HG03196 (cell line): ENCODE measurements around the gene RMND5B.
"Not testable (repeated sequence)": the region's sequence is repeated elsewhere in the genome, so short reads cannot be mapped to it uniquely, and the experiment has no call there.

Source experiments
- ATAC-seq: cut with Tn5 transposase; IDR thresholded peaks from one replicate; pipeline ENCODE4 v1.9.1; 2021; ENCODE audit not compliant: unreplicated experiment

RMND5B gene

GRCh38 chr5:178165581-178165980 is 34.8 kb downstream of the RMND5B start:
- ATAC-seq: no peak

GRCh38 chr5:178170455-178170854 is 39.6 kb downstream of the RMND5B start:
- ATAC-seq: no peak

- ATAC-seq: no peak
These were observed 43.6 kb downstream of the RMND5B start for GRCh38 chr5:178174456-178174855.

- no peak for ATAC-seq
These were observed 46.0 kb downstream of the RMND5B start for GRCh38 chr5:178176791-178177190.

GRCh38 chr5:178177569-178177968 is 46.8 kb downstream of the RMND5B start:
- ATAC-seq: no peak

- no peak for ATAC-seq
These were observed 49.5 kb downstream of the RMND5B start for GRCh38 chr5:178180141-178180863.

GRCh38 chr5:178182158-178182876 is 51.5 kb downstream of the RMND5B start:
- no peak for ATAC-seq

- no peak for ATAC-seq
These were observed 55.6 kb downstream of the RMND5B start for GRCh38 chr5:178186427-178186826.

GRCh38 chr5:178187014-178187413 is 56.2 kb downstream of the RMND5B start, which contains the start of gene GMCL2:
TSS of gene GMCL2 (minus strand) at chr5:178187371. CDS start at chr5:178187299, 72 bp downstream.
- ATAC-seq: no peak

- no peak for ATAC-seq
These were observed 58.6 kb downstream of the RMND5B start for GRCh38 chr5:178189433-178189832.

GRCh38 chr5:178191661-178192060 is 60.8 kb downstream of the RMND5B start:
- no peak for ATAC-seq

GRCh38 chr5:178192244-178192643 is 61.4 kb downstream of the RMND5B start:
- ATAC-seq: no peak

- ATAC-seq: no peak
These were observed 62.0 kb downstream of the RMND5B start for GRCh38 chr5:178192787-178193186.

- ATAC-seq: no peak
These were observed 62.5 kb downstream of the RMND5B start for GRCh38 chr5:178193251-178193809.

GRCh38 chr5:178194026-178194425 is 63.2 kb downstream of the RMND5B start:
- ATAC-seq: no peak

GRCh38 chr5:178196281-178196812 is 65.5 kb downstream of the RMND5B start:
- no peak for ATAC-seq

GRCh38 chr5:178196986-178197385 is 66.2 kb downstream of the RMND5B start:
- no peak for ATAC-seq

GRCh38 chr5:178198151-178198550 is 67.3 kb downstream of the RMND5B start:
- ATAC-seq: not testable (repeated sequence)

GRCh38 chr5:178198706-178199105 is 67.9 kb downstream of the RMND5B start:
- ATAC-seq: no peak

GRCh38 chr5:178199581-178200434 is 69.0 kb downstream of the RMND5B start:
- no peak for ATAC-seq
